ENCODE data around the gene IGFBPL1.

Gene IGFBPL1

DNA sequence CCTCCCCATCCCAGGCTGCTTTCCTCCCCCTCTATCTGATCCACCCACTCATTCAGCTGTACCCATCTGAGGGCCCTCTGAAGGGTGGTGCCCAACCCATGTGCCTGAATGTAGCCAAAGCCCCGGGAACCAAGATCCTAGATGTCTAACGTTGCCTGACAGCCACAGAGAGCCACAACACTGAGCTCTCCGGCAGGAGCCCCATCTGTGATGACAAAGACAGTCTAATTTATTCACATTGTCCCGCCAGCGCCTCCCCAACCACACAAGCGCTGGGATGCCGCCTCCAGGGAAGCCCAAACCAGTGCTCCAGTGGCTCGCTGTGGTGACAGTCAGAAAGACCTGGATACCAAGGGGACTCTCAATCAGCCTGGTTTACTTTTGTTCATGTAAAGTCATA lies 8.4 kb downstream of the IGFBPL1 start:
- H3K4me3 ChIP-seq (ENCODE audit: low read depth, low read length): no peak overlapping the region
- DNase-seq (ENCODE audit: low read depth): no peak
- TF ChIP-seq, protein P1, sequence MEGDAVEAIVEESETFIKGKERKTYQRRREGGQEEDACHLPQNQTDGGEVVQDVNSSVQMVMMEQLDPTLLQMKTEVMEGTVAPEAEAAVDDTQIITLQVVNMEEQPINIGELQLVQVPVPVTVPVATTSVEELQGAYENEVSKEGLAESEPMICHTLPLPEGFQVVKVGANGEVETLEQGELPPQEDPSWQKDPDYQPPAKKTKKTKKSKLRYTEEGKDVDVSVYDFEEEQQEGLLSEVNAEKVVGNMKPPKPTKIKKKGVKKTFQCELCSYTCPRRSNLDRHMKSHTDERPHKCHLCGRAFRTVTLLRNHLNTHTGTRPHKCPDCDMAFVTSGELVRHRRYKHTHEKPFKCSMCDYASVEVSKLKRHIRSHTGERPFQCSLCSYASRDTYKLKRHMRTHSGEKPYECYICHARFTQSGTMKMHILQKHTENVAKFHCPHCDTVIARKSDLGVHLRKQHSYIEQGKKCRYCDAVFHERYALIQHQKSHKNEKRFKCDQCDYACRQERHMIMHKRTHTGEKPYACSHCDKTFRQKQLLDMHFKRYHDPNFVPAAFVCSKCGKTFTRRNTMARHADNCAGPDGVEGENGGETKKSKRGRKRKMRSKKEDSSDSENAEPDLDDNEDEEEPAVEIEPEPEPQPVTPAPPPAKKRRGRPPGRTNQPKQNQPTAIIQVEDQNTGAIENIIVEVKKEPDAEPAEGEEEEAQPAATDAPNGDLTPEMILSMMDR (IDR thresholded peaks at IDR 0.05; ENCODE audit: low read depth, low read length, missing control alignments): no peak
- in situ Hi-C loops (cut with HindIII; ENCODE audit: low sequenced_read_pairs): no loop called here

DNA sequence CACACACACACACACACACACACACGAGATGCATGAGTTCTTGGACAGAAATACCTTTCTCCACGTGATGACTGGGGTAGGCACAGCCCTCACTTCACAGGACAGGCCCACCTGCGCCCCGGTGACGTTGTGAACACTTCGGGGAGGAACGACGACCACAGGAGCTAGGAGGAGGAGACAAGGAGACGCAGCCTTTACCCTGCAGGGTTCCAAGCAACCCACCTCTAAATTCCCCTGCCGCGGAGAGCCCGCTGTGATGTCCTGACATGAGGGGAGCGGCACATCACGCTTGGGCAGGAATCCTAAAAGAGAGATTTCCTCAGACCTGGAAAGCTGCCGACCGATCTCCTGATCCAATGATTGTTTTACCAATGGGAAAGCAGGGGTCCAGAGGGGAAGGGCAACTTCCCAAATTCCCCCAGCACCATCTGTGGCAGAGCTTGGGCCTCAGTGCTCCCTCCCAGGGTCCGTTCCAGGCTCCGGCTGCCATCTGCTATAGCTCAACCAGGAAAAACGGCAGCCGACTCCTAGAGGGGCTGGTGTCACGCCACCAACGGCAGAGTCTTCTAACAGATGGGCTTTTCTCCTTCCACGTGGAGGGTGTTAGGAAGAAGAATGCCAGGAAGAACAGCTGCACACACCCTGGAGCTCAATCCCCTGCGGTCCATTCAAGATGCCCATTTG lies 10.1 kb downstream of the IGFBPL1 start:
- DNase-seq (ENCODE audit: low read depth): no peak

DNA sequence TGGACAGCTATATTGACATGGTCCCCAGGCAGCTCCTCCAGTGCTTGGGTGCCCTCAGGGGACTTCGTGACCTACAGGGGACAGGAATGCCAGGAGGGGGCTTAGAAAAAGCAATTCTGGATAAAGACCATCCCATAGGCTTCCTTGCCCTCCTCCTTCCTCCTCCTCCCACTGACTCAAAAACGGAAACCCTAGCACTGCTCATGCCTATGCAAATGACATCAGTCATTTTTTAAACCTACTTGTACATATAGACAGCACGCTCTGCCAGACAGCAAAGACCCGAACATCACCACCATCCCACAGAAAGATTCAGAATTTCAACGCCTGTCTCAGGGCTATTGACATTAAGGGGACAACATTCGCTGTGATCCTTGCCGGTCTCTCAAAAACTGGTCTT lies 11.0 kb downstream of the IGFBPL1 start:
- in situ Hi-C loops (cut with HindIII; ENCODE audit: low sequenced_read_pairs): no loop called here
- no peak for DNase-seq (ENCODE audit: low read depth)
- H3K4me3 ChIP-seq (ENCODE audit: low read depth, low read length): no peak overlapping the region
- TF ChIP-seq, protein P1 (IDR thresholded peaks at IDR 0.05; ENCODE audit: low read depth, low read length, missing control alignments): no peak

More for the DNA sequence above, 10.1 kb downstream of the IGFBPL1 start:
- no peak overlapping the region for H3K4me3 ChIP-seq (ENCODE audit: low read depth, low read length)
- TF ChIP-seq, protein P1 (IDR thresholded peaks at IDR 0.05; ENCODE audit: low read depth, low read length, missing control alignments): no peak
- in situ Hi-C loops (cut with HindIII; ENCODE audit: low sequenced_read_pairs): no loop called here

DNA sequence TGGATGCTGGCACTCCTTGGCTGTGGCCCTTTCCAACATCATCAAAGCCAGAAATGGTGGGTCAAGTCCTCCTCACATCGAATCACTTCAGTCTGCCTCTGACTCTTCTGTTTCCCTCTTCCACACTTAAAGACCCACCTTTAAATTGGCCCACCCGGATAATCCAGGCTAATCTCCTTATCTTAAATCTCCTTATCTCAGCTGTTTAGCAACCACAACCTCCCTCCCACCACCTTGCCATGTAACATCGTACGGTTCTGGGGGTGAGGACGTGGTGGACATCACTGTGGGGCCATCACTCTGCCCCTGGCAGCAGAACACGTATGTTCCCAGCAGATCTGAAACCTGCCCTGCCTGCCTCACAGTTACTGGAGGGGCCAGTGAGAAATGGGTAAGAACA lies 11.5 kb downstream of the IGFBPL1 start:
- no peak for DNase-seq (ENCODE audit: low read depth)
- H3K4me3 ChIP-seq (ENCODE audit: low read depth, low read length): no peak overlapping the region
- in situ Hi-C loops (cut with HindIII; ENCODE audit: low sequenced_read_pairs): no loop called here
- TF ChIP-seq, protein P1 (IDR thresholded peaks at IDR 0.05; ENCODE audit: low read depth, low read length, missing control alignments): no peak

DNA sequence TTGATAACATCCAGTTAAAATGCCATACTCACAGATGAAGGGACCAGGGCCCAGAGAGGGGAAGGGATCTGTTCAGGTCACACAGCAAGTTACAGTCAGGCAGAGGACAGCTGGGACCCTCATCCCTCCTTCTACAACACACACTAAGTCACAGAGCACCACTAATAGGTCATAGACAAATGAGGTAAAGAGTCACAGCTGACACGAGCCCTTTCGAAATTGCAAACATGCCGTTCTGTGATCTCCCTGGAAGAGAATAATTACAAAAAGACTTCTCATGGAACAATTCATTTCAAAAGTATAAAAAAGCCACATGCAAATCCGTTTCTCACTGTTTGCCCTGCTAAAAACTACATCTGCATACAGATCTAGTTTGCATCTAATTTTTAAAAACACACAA lies 15.5 kb downstream of the IGFBPL1 start:
- TF ChIP-seq, protein P1 (IDR thresholded peaks at IDR 0.05; ENCODE audit: low read depth, low read length, missing control alignments): no peak
- in situ Hi-C loops (cut with HindIII; ENCODE audit: low sequenced_read_pairs): no loop called here
- no peak for DNase-seq (ENCODE audit: low read depth)
- H3K4me3 ChIP-seq (ENCODE audit: low read depth, low read length): no peak overlapping the region

DNA sequence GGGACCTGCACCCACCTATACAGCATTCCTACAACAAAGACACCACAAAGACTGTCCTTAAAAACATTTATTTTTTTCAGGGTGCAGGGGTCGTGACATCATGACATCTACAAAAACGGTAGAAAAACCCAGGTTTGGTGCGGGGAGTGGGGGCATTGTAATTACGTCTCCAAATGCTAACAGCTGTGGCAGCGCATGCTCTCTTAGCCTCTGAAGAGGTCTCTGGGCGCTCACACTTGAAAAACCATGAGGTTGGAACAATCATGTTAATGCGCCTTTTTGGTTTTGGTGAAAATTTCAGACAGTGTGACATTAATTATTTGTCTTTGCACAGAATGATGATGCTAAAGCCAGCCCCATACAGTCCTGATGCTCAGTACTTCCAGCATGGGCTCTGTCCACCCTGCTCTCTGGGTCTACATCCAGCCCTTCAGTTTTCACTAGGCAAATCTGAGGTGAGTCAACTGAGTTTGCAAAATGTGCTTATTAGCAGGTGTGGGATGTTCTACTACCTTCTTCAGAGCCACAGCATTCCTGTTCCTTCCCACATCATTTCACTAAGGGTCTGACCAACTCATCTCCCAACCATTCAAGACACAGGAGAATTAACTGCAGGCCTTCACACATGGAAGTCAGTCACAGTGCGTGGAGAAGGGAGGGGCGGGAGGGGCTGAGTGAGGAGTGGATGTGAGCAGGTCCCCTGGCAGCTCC lies 17.6 kb downstream of the IGFBPL1 start:
- TF ChIP-seq, protein P1 (IDR thresholded peaks at IDR 0.05; ENCODE audit: low read depth, low read length, missing control alignments): no peak
- in situ Hi-C loops (cut with HindIII; ENCODE audit: low sequenced_read_pairs): no loop called here
- H3K4me3 ChIP-seq (ENCODE audit: low read depth, low read length): no peak overlapping the region
- no peak for DNase-seq (ENCODE audit: low read depth)

All from astrocyte of the cerebellum (primary cell).